ENCODE results near the gene NABP2.

The NABP2 gene

GRCh38 chr12:56205445-56205844, 18.7 kb upstream of the NABP2 start:
- no peak overlapping the region for H3K56ac ChIP-seq (ENCODE audit: low read length)
- H4K5ac ChIP-seq (ENCODE audit: low read length) = no peak overlapping the region
- H3K9ac ChIP-seq (ENCODE audit: low read length) = no peak overlapping the region
- H4K8ac ChIP-seq (ENCODE audit: low read depth, low read length) = no peak overlapping the region
- no peak overlapping the region for H3K4ac ChIP-seq (ENCODE audit: low read depth, low read length)
- H2BK120ac ChIP-seq (ENCODE audit: low read depth, low read length) = no peak overlapping the region
- no peak overlapping the region for H3K23ac ChIP-seq (ENCODE audit: low read length)
- H3K4me1 ChIP-seq (ENCODE audit: control insufficient read depth, low read depth, low read length) = no peaks in the 10 kb centered on the region
- H3K4me2 ChIP-seq (ENCODE audit: low read length) = no peak overlapping the region
- H2BK15ac ChIP-seq (replicated peaks; ENCODE audit: low read depth) = no peak overlapping the region
- no peak for DNase-seq
- H3K4me3 ChIP-seq (ENCODE audit: low read length) = no peak overlapping the region
- no peak overlapping the region for H3K18ac ChIP-seq (ENCODE audit: low read length)
- H2AK5ac ChIP-seq (ENCODE audit: low read length) = no peak overlapping the region
- H3K27me3 ChIP-seq (ENCODE audit: insufficient read depth, low read length, poor library complexity) = no peaks in the 10 kb centered on the region
- no peak overlapping the region for H3K27ac ChIP-seq (ENCODE audit: low read depth, low read length)
- no peaks in the 10 kb centered on the region for H3K79me1 ChIP-seq (ENCODE audit: low read length)
- no peaks in the 10 kb centered on the region for H3K79me2 ChIP-seq (ENCODE audit: control insufficient read depth, insufficient read depth, low read length)
- no peak overlapping the region for H2BK5ac ChIP-seq (ENCODE audit: low read length)
- H3K36me3 ChIP-seq (ENCODE audit: control insufficient read depth, insufficient read depth, low read length) = peaks cover 21% of the 10 kb centered on the region

GRCh38 chr12:56206452-56207166, 17.5 kb upstream of the NABP2 start:
- no peak overlapping the region for H3K27ac ChIP-seq (ENCODE audit: low read depth, low read length)
- H3K4me1 ChIP-seq (ENCODE audit: control insufficient read depth, low read depth, low read length) = no peaks in the 10 kb centered on the region
- no peak overlapping the region for H2BK15ac ChIP-seq (replicated peaks; ENCODE audit: low read depth)
- H3K27me3 ChIP-seq (ENCODE audit: insufficient read depth, low read length, poor library complexity) = no peaks in the 10 kb centered on the region
- WGBS (ENCODE audit: extremely low coverage, insufficient coverage, low lambda C conversion rate) = no CpG with 5 or more reads among the region's 14 CpGs
- H2BK5ac ChIP-seq (ENCODE audit: low read length) = no peak overlapping the region
- no peak overlapping the region for H3K23ac ChIP-seq (ENCODE audit: low read length)
- H3K4me3 ChIP-seq (ENCODE audit: low read length) = no peak overlapping the region
- no peaks in the 10 kb centered on the region for H3K79me1 ChIP-seq (ENCODE audit: low read length)
- no peak overlapping the region for H3K4ac ChIP-seq (ENCODE audit: low read depth, low read length)
- peak; percentile 84 for DNase-seq
- H3K36me3 ChIP-seq (ENCODE audit: control insufficient read depth, insufficient read depth, low read length) = peaks cover 23% of the 10 kb centered on the region
- no peak overlapping the region for H3K4me2 ChIP-seq (ENCODE audit: low read length)
- no peak overlapping the region for H3K56ac ChIP-seq (ENCODE audit: low read length)
- no peak overlapping the region for H4K5ac ChIP-seq (ENCODE audit: low read length)
- H2AK5ac ChIP-seq (ENCODE audit: low read length) = no peak overlapping the region
- no peak overlapping the region for H2BK120ac ChIP-seq (ENCODE audit: low read depth, low read length)
- no peaks in the 10 kb centered on the region for H3K79me2 ChIP-seq (ENCODE audit: control insufficient read depth, insufficient read depth, low read length)
- H4K8ac ChIP-seq (ENCODE audit: low read depth, low read length) = no peak overlapping the region
- no peak overlapping the region for H3K18ac ChIP-seq (ENCODE audit: low read length)
- H3K9ac ChIP-seq (ENCODE audit: low read length) = no peak overlapping the region

DNA sequence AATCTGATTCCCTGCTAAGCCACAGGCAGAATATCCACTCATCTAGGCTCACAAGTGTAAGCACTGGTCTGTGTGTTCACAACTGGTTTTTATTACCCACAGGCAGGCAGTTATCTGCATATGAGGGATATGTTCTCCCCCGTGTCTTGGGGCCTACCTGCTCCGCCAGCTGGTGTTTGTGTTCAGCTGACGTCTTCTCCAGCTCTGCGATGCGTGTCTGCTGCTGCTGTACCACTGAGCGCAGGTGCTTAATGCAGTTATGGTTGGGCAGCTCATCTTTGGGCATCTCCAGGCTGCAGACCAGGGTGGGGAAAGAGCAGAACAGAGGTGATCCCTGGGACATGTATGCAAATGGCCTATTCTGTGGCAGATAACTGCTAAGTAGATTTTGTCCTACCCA, 16.1 kb upstream of the NABP2 start:
- H3K36me3 ChIP-seq (ENCODE audit: control insufficient read depth, insufficient read depth, low read length) = peaks cover 29% of the 10 kb centered on the region
- H3K18ac ChIP-seq (ENCODE audit: low read length) = no peak overlapping the region
- H3K79me2 ChIP-seq (ENCODE audit: control insufficient read depth, insufficient read depth, low read length) = no peaks in the 10 kb centered on the region
- no peaks in the 10 kb centered on the region for H3K27me3 ChIP-seq (ENCODE audit: insufficient read depth, low read length, poor library complexity)
- H3K4ac ChIP-seq (ENCODE audit: low read depth, low read length) = no peak overlapping the region
- H2BK120ac ChIP-seq (ENCODE audit: low read depth, low read length) = no peak overlapping the region
- DNase-seq = no peak
- H3K4me3 ChIP-seq (ENCODE audit: low read length) = no peak overlapping the region
- H4K5ac ChIP-seq (ENCODE audit: low read length) = no peak overlapping the region
- H2BK5ac ChIP-seq (ENCODE audit: low read length) = no peak overlapping the region
- no peak overlapping the region for H3K27ac ChIP-seq (ENCODE audit: low read depth, low read length)
- H3K23ac ChIP-seq (ENCODE audit: low read length) = no peak overlapping the region
- H4K8ac ChIP-seq (ENCODE audit: low read depth, low read length) = no peak overlapping the region
- no CpG with 5 or more reads among the region's 6 CpGs for WGBS (ENCODE audit: extremely low coverage, insufficient coverage, low lambda C conversion rate)
- H3K9ac ChIP-seq (ENCODE audit: low read length) = no peak overlapping the region
- H3K4me1 ChIP-seq (ENCODE audit: control insufficient read depth, low read depth, low read length) = no peaks in the 10 kb centered on the region
- H3K4me2 ChIP-seq (ENCODE audit: low read length) = no peak overlapping the region
- no peak overlapping the region for H3K56ac ChIP-seq (ENCODE audit: low read length)
- no peak overlapping the region for H2AK5ac ChIP-seq (ENCODE audit: low read length)
- H2BK15ac ChIP-seq (replicated peaks; ENCODE audit: low read depth) = no peak overlapping the region
- no peaks in the 10 kb centered on the region for H3K79me1 ChIP-seq (ENCODE audit: low read length)

GRCh38 chr12:56212361-56212760, 11.8 kb upstream of the NABP2 start:
- Histone ChIP-seq H3K18ac (ENCODE audit: low read length) (no peak overlapping the region), H3K27me3 (ENCODE audit: insufficient read depth, low read length, poor library complexity) (no peaks in the 10 kb centered on the region), H2BK5ac (ENCODE audit: low read length) (no peak overlapping the region), H3K56ac (ENCODE audit: low read length) (no peak overlapping the region), H3K79me1 (ENCODE audit: low read length) (peaks cover 4% of the 10 kb centered on the region), H3K4me1 (ENCODE audit: control insufficient read depth, low read depth, low read length) (no peaks in the 10 kb centered on the region), H4K8ac (ENCODE audit: low read depth, low read length) (no peak overlapping the region), H3K23ac (ENCODE audit: low read length) (no peak overlapping the region), H3K4me3 (ENCODE audit: low read length) (no peak overlapping the region), H2AK5ac (ENCODE audit: low read length) (no peak overlapping the region), H3K27ac (ENCODE audit: low read depth, low read length) (no peak overlapping the region), H4K5ac (ENCODE audit: low read length) (no peak overlapping the region), H2BK15ac (replicated peaks; ENCODE audit: low read depth) (no peak overlapping the region), H3K4ac (ENCODE audit: low read depth, low read length) (no peak overlapping the region), H2BK120ac (ENCODE audit: low read depth, low read length) (no peak overlapping the region), H3K4me2 (ENCODE audit: low read length) (no peak overlapping the region), H3K79me2 (ENCODE audit: control insufficient read depth, insufficient read depth, low read length) (peaks cover 2% of the 10 kb centered on the region), H3K36me3 (ENCODE audit: control insufficient read depth, insufficient read depth, low read length) (peaks cover 31% of the 10 kb centered on the region), H3K9ac (ENCODE audit: low read length) (no peak overlapping the region)
- no peak for DNase-seq
- WGBS (ENCODE audit: extremely low coverage, insufficient coverage, low lambda C conversion rate) = no CpG with 5 or more reads among the region's 1 CpG

DNA sequence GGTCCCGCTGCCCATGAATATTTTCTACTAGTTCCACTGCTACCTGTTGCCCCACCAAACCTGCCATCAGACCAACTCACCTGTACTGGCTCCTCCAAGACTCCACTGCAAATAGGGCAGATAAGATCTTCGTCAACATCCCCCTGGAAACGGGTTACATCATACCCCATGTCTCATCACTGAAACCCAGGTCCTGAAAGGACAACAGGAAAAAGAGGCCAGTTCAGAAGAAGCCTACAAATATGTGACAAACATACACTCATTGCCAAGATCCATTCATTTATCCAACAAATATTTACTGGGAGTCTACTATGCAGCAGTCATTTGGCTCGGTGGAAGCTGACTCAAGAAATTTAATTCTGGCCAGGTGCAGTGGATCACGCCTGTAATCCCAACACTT, 10.3 kb upstream of the NABP2 start:
- Histone ChIP-seq H3K9ac (ENCODE audit: low read length) (no peak overlapping the region), H3K18ac (ENCODE audit: low read length) (no peak overlapping the region), H4K5ac (ENCODE audit: low read length) (no peak overlapping the region), H3K79me2 (ENCODE audit: control insufficient read depth, insufficient read depth, low read length) (peaks cover 4% of the 10 kb centered on the region), H3K56ac (ENCODE audit: low read length) (no peak overlapping the region), H3K27ac (ENCODE audit: low read depth, low read length) (no peak overlapping the region), H3K4me2 (ENCODE audit: low read length) (no peak overlapping the region), H3K23ac (ENCODE audit: low read length) (no peak overlapping the region), H3K4me1 (ENCODE audit: control insufficient read depth, low read depth, low read length) (no peaks in the 10 kb centered on the region), H2BK15ac (replicated peaks; ENCODE audit: low read depth) (no peak overlapping the region), H3K4me3 (ENCODE audit: low read length) (no peak overlapping the region), H3K36me3 (ENCODE audit: control insufficient read depth, insufficient read depth, low read length) (peaks cover 26% of the 10 kb centered on the region), H2AK5ac (ENCODE audit: low read length) (no peak overlapping the region), H4K8ac (ENCODE audit: low read depth, low read length) (no peak overlapping the region), H3K79me1 (ENCODE audit: low read length) (peaks cover 7% of the 10 kb centered on the region), H2BK5ac (ENCODE audit: low read length) (no peak overlapping the region), H3K4ac (ENCODE audit: low read depth, low read length) (no peak overlapping the region), H2BK120ac (ENCODE audit: low read depth, low read length) (no peak overlapping the region), H3K27me3 (ENCODE audit: insufficient read depth, low read length, poor library complexity) (no peaks in the 10 kb centered on the region)
- WGBS (ENCODE audit: extremely low coverage, insufficient coverage, low lambda C conversion rate) = no CpG with 5 or more reads among the region's 5 CpGs
- peak; percentile 54 for DNase-seq

DNA sequence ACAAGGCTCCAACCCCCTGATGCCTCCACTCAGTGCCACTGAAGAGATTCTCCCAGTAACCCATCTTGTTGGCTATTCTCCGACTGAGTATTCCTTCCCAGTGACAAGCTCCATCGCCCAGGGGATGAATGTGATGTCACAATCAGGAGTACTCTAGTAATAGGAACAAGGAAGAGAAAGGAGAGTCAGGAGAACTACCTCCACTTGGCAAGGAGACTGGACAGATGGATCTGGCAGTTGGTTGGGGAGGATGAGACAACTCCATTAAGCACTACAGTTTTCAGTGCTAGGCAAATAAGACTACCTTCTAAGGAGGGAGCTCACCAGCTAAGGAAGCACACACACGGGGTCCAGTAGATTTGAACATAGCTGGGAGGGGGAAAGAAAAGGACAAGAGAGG, 7.7 kb upstream of the NABP2 start:
- H3K4me3 ChIP-seq (ENCODE audit: low read length) = no peak overlapping the region
- no peak overlapping the region for H3K27ac ChIP-seq (ENCODE audit: low read depth, low read length)
- no peak for DNase-seq
- H3K18ac ChIP-seq (ENCODE audit: low read length) = no peak overlapping the region
- no peak overlapping the region for H3K9ac ChIP-seq (ENCODE audit: low read length)
- no peak overlapping the region for H3K4ac ChIP-seq (ENCODE audit: low read depth, low read length)
- peaks cover 19% of the 10 kb centered on the region for H3K36me3 ChIP-seq (ENCODE audit: control insufficient read depth, insufficient read depth, low read length)
- H3K4me1 ChIP-seq (ENCODE audit: control insufficient read depth, low read depth, low read length) = no peaks in the 10 kb centered on the region
- no peak overlapping the region for H2BK15ac ChIP-seq (replicated peaks; ENCODE audit: low read depth)
- H2BK5ac ChIP-seq (ENCODE audit: low read length) = no peak overlapping the region
- H4K5ac ChIP-seq (ENCODE audit: low read length) = no peak overlapping the region
- H2BK120ac ChIP-seq (ENCODE audit: low read depth, low read length) = no peak overlapping the region
- H4K8ac ChIP-seq (ENCODE audit: low read depth, low read length) = no peak overlapping the region
- peaks cover 7% of the 10 kb centered on the region for H3K79me1 ChIP-seq (ENCODE audit: low read length)
- H3K56ac ChIP-seq (ENCODE audit: low read length) = peak overlapping the region; percentile 25
- no CpG with 5 or more reads among the region's 3 CpGs for WGBS (ENCODE audit: extremely low coverage, insufficient coverage, low lambda C conversion rate)
- H3K79me2 ChIP-seq (ENCODE audit: control insufficient read depth, insufficient read depth, low read length) = peaks cover 14% of the 10 kb centered on the region
- H2AK5ac ChIP-seq (ENCODE audit: low read length) = no peak overlapping the region
- H3K4me2 ChIP-seq (ENCODE audit: low read length) = no peak overlapping the region
- H3K23ac ChIP-seq (ENCODE audit: low read length) = no peak overlapping the region
- no peaks in the 10 kb centered on the region for H3K27me3 ChIP-seq (ENCODE audit: insufficient read depth, low read length, poor library complexity)

Data from mesendoderm (in vitro differentiated cells).